Neural cell (in vitro differentiated cells): ENCODE measurements around the gene INPP5D. TPM values are rescaled to one million over a fixed set of nuclear protein-coding genes. Genes with fewer than 3 reads are reported as not detected.

Experiments
- H2AFZ ChIP-seq: fragments of 200-600, 300-800 bp; sonication (generic), shearing (Covaris generic); 2 replicates; pipeline ENCODE4 v1.6.0; 2014; ENCODE audit warnings: low read depth, mild to moderate bottlenecking, antibody characterized with exemption, low read length, moderate library complexity
- H3F3A ChIP-seq: fragments of 200-600 bp; shearing (Covaris generic); 2 replicates; pipeline ENCODE4 v1.6.1; 2016; ENCODE audit warnings: mild to moderate bottlenecking, moderate library complexity, mixed read lengths, antibody characterized with exemption, low read length; ENCODE audit not compliant: insufficient read depth, poor library complexity, severe bottlenecking
- H3K27ac ChIP-seq: fragments of 200-600, 300-800 bp; sonication (generic), shearing (Covaris generic); 2 replicates; pipeline ENCODE4 v1.5.1; 2014; ENCODE audit warnings: mild to moderate bottlenecking, low read length, moderate library complexity
- H3K27me3 ChIP-seq: fragments of 300-800, 200-600 bp; sonication (generic), shearing (Covaris generic); 2 replicates; pipeline ENCODE4 v1.6.0; 2014; ENCODE audit warnings: mild to moderate bottlenecking, low read depth, low read length, moderate library complexity; ENCODE audit not compliant: insufficient read depth
- H3K36me3 ChIP-seq: fragments of 300-800, 200-600 bp; sonication (generic), shearing (Covaris generic); 2 replicates; pipeline ENCODE4 v1.5.1; 2014; ENCODE audit warnings: mild to moderate bottlenecking, antibody characterized with exemption, low read length, moderate library complexity; ENCODE audit not compliant: insufficient read depth
- H3K4me2 ChIP-seq: fragments of 300-800, 200-600 bp; sonication (generic), shearing (Covaris generic); 2 replicates; pipeline ENCODE4 v1.6.0; 2014; ENCODE audit warnings: mild to moderate bottlenecking, low read length
- H3K4me3 ChIP-seq: fragments of 300-800, 200-600 bp; sonication (generic), shearing (Covaris generic); 2 replicates; pipeline ENCODE4 v1.5.1; 2014; ENCODE audit warnings: mild to moderate bottlenecking, low read length, moderate library complexity
- H3K79me2 ChIP-seq: fragments of 200-600 bp; shearing (Covaris generic); replicated peaks from 2 replicates; pipeline ENCODE4 v1.6.0; 2014; ENCODE audit warnings: mild to moderate bottlenecking, low read length, moderate library complexity; ENCODE audit not compliant: insufficient read depth
- H3K9ac ChIP-seq: fragments of 300-800, 200-600 bp; sonication (generic), shearing (Covaris generic); 2 replicates; pipeline ENCODE4 v1.6.1; 2016; ENCODE audit warnings: mild to moderate bottlenecking, low read length, mixed read lengths
- H3K9me2 ChIP-seq: fragments of 200-600 bp; shearing (Covaris generic); 2 replicates; pipeline ENCODE4 v1.6.1; 2016; ENCODE audit warnings: mild to moderate bottlenecking, low read length, mixed read lengths; ENCODE audit not compliant: insufficient read depth
- H3K9me3 ChIP-seq: fragments of 200-600, 300-800 bp; sonication (generic), shearing (Covaris generic); 2 replicates; pipeline ENCODE4 v1.6.1; 2016; ENCODE audit warnings: mild to moderate bottlenecking, mixed run types, low read length, moderate library complexity, mixed read lengths
- H4K20me1 ChIP-seq: fragments of 200-600 bp; shearing (Covaris generic); 2 replicates; pipeline ENCODE4 v1.6.1; 2016; ENCODE audit warnings: mild to moderate bottlenecking, mixed run types; ENCODE audit not compliant: insufficient read depth
- EP300 ChIP-seq: fragments of 450-650 bp; conservative IDR thresholded peaks from 2 replicates; pipeline ENCODE4 v1.6.1; 2014; ENCODE audit warnings: antibody characterized with exemption, mild to moderate bottlenecking, moderate library complexity; ENCODE audit not compliant: poor library complexity, severe bottlenecking
- EZH2 ChIP-seq: fragments of 200-600, 300-800 bp; shearing (Covaris generic), sonication (generic); IDR thresholded peaks from 2 replicates; pipeline ENCODE4 v1.6.1; 2014; ENCODE audit warnings: antibody characterized with exemption, low read length, borderline replicate concordance, mild to moderate bottlenecking; ENCODE audit not compliant: insufficient read depth, poor library complexity, severe bottlenecking
- MXI1 ChIP-seq: fragments of 450-650 bp; conservative IDR thresholded peaks from 2 replicates; pipeline ENCODE4 v1.6.1; 2014; ENCODE audit warnings: antibody characterized with exemption, mild to moderate bottlenecking; ENCODE audit not compliant: poor library complexity, severe bottlenecking
- POLR2AphosphoS5 ChIP-seq: IDR thresholded peaks from 2 replicates; pipeline ENCODE4 v1.6.1; 2012
- RAD21 ChIP-seq: fragments of 450-650 bp; conservative IDR thresholded peaks from 2 replicates; pipeline ENCODE4 v1.6.1; 2014; ENCODE audit warnings: antibody characterized with exemption, mild to moderate bottlenecking, moderate library complexity
- SMC3 ChIP-seq: fragments of 450-650 bp; conservative IDR thresholded peaks from 2 replicates; pipeline ENCODE4 v1.6.1; 2014; ENCODE audit warnings: antibody characterized with exemption, mild to moderate bottlenecking, moderate library complexity; ENCODE audit not compliant: poor library complexity
- TAF1 ChIP-seq: IDR thresholded peaks from 2 replicates; pipeline ENCODE4 v1.6.1; 2012; ENCODE audit warnings: low read depth
- polyA plus RNA-seq: library from polyadenylated mRNA; depleted of rRNA; stranded (reverse); fragments of >200 nt; gene quantifications from 2 replicates; pipeline ENCODE4 v1.2.3, GENCODE V29; 2014
- TF ChIP-seq, protein P1 (sequence below): IDR thresholded peaks from 2 replicates; pipeline ENCODE4 v1.6.1; 2012; ENCODE audit warnings: borderline replicate concordance
- TF ChIP-seq, protein P2 (sequence below): fragments of 450-650 bp; IDR thresholded peaks from 2 replicates; pipeline ENCODE4 v1.5.1; 2014; ENCODE audit warnings: antibody characterized with exemption, mild to moderate bottlenecking, moderate library complexity; ENCODE audit not compliant: poor library complexity, severe bottlenecking

Gene INPP5D
- polyA plus RNA-seq, 1 donor from 2014 or later = not detected

DNA sequence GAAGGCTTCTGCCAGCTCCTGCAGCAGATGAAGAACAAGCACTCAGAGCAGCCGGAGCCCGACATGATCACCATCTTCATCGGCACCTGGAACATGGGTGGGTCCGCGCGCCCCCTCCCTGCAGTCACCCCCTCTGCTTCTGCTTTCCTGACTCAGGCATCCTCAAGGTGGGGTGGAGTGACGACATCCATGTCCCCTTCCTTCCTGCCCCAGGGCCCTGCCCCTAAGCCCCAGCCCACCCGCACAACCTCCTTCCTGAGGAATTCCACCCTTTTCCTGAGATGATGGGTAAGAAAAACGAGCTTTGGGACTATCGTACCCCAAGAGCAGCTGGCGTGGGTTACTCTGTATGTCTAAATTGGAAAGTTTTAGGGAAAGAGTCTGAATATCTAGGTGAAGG lies 101.6 kb downstream of the INPP5D start:
- Histone ChIP-seq H4K20me1 (no peaks in the 10 kb centered on the region), H3K4me2 (no peak overlapping the region), H3K4me3 (no peak overlapping the region), H3K36me3 (no peaks in the 10 kb centered on the region), H3K9me2 (no peaks in the 10 kb centered on the region), H3K27me3 (no peaks in the 10 kb centered on the region), H2AFZ (no peak overlapping the region), H3F3A (no peaks in the 10 kb centered on the region), H3K27ac (no peak overlapping the region), H3K9me3 (no peaks in the 10 kb centered on the region), H3K9ac (no peak overlapping the region), H3K79me2 (no peaks in the 10 kb centered on the region)
- TF ChIP-seq, protein P1, sequence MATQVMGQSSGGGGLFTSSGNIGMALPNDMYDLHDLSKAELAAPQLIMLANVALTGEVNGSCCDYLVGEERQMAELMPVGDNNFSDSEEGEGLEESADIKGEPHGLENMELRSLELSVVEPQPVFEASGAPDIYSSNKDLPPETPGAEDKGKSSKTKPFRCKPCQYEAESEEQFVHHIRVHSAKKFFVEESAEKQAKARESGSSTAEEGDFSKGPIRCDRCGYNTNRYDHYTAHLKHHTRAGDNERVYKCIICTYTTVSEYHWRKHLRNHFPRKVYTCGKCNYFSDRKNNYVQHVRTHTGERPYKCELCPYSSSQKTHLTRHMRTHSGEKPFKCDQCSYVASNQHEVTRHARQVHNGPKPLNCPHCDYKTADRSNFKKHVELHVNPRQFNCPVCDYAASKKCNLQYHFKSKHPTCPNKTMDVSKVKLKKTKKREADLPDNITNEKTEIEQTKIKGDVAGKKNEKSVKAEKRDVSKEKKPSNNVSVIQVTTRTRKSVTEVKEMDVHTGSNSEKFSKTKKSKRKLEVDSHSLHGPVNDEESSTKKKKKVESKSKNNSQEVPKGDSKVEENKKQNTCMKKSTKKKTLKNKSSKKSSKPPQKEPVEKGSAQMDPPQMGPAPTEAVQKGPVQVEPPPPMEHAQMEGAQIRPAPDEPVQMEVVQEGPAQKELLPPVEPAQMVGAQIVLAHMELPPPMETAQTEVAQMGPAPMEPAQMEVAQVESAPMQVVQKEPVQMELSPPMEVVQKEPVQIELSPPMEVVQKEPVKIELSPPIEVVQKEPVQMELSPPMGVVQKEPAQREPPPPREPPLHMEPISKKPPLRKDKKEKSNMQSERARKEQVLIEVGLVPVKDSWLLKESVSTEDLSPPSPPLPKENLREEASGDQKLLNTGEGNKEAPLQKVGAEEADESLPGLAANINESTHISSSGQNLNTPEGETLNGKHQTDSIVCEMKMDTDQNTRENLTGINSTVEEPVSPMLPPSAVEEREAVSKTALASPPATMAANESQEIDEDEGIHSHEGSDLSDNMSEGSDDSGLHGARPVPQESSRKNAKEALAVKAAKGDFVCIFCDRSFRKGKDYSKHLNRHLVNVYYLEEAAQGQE = no peak
- TF ChIP-seq POLR2AphosphoS5 (no peak), SMC3 (no peak)

DNA sequence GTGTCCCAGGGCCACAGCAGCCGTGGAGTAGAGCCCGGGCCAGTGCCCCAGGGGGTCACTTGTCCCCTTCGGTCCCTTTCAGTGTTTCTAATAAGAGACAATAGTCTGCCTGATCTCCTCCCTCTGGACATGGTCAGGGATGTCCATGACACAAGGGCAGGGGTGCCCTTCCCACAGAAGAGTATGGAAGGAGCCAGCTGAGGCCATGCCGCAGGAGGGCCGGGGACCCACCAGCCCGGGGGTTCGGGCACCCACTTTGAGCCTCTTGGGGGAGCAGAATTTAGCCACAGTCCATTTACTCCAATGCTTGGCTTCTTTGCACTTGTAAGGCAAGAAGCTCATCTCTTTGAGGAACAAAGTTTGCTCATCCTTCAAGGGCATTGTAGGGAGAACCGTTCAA lies 102.6 kb downstream of the INPP5D start:
- no peak overlapping the region for H3K4me3 ChIP-seq
- H3K4me2 ChIP-seq = no peak overlapping the region
- no peak overlapping the region for H3K9ac ChIP-seq
- no peak overlapping the region for H3K27ac ChIP-seq
- H3K79me2 ChIP-seq = no peaks in the 10 kb centered on the region
- H3K9me3 ChIP-seq = no peaks in the 10 kb centered on the region
- no peaks in the 10 kb centered on the region for H3F3A ChIP-seq
- H3K27me3 ChIP-seq = no peaks in the 10 kb centered on the region
- H3K9me2 ChIP-seq = no peaks in the 10 kb centered on the region
- H3K36me3 ChIP-seq = no peaks in the 10 kb centered on the region
- no peaks in the 10 kb centered on the region for H4K20me1 ChIP-seq
- TF ChIP-seq, protein P1 = no peak
- no peak for TF ChIP-seq EZH2
- H2AFZ ChIP-seq = no peak overlapping the region

DNA sequence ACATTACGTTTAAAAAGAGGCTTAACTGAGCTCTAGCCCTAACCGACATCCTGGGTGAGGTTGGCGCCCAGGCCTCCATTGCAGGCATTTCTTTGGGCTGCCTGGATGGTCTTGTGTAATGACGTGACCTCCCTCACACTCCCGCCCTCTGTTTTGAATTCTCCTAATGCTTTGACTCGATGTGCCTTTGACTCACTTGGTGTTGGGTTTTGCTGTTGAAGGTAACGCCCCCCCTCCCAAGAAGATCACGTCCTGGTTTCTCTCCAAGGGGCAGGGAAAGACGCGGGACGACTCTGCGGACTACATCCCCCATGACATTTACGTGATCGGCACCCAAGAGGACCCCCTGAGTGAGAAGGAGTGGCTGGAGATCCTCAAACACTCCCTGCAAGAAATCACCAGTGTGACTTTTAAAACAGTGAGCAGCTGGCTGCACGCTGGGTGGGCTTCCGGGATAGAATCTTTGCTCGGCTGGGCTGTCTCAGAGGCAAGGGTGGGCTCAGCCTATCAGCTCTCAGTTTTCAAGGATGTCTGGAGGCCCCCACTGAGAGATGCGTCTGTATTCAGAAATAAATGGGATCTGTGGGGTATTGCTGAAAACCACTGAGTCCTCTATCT lies 103.5 kb downstream of the INPP5D start:
- Histone ChIP-seq H2AFZ (no peak overlapping the region), H3K9me2 (no peaks in the 10 kb centered on the region), H3K27me3 (no peaks in the 10 kb centered on the region), H3F3A (no peaks in the 10 kb centered on the region), H3K4me2 (no peak overlapping the region), H3K36me3 (no peaks in the 10 kb centered on the region), H3K79me2 (no peaks in the 10 kb centered on the region), H3K9ac (no peak overlapping the region), H3K4me3 (no peak overlapping the region), H3K27ac (no peak overlapping the region), H3K9me3 (no peaks in the 10 kb centered on the region), H4K20me1 (no peaks in the 10 kb centered on the region)
- TF ChIP-seq SMC3 (no peak), TAF1 (no peak), EZH2 (no peak), POLR2AphosphoS5 (no peak), RAD21 (no peak), EP300 (no peak), MXI1 (no peak)
- TF ChIP-seq, protein P2, sequence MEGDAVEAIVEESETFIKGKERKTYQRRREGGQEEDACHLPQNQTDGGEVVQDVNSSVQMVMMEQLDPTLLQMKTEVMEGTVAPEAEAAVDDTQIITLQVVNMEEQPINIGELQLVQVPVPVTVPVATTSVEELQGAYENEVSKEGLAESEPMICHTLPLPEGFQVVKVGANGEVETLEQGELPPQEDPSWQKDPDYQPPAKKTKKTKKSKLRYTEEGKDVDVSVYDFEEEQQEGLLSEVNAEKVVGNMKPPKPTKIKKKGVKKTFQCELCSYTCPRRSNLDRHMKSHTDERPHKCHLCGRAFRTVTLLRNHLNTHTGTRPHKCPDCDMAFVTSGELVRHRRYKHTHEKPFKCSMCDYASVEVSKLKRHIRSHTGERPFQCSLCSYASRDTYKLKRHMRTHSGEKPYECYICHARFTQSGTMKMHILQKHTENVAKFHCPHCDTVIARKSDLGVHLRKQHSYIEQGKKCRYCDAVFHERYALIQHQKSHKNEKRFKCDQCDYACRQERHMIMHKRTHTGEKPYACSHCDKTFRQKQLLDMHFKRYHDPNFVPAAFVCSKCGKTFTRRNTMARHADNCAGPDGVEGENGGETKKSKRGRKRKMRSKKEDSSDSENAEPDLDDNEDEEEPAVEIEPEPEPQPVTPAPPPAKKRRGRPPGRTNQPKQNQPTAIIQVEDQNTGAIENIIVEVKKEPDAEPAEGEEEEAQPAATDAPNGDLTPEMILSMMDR = no peak
- TF ChIP-seq, protein P1 = no peak
